DOHH2 (cell line): ENCODE measurements around the gene PSMD8.

Experiments
- EZH2phosphoT487 ChIP-seq: fragments of 200-600 bp; sonication (generic); IDR thresholded peaks from 2 replicates; pipeline ENCODE4 v1.6.1; 2017; ENCODE audit warnings: borderline replicate concordance, mild to moderate bottlenecking, antibody characterized with exemption, low read length, moderate library complexity, mixed read lengths
- TF ChIP-seq, protein P1 (sequence below): fragments of 200-600 bp; sonication (generic); IDR thresholded peaks from one replicate; pipeline ENCODE4 v1.5.1; 2014; ENCODE audit warnings: antibody characterized with exemption, mild to moderate bottlenecking, low read depth, low read length; ENCODE audit not compliant: poor library complexity, severe bottlenecking

GRCh38 chr19:38335949-38336637 lies 38.3 kb upstream of the PSMD8 start:
- TF ChIP-seq, protein P1, sequence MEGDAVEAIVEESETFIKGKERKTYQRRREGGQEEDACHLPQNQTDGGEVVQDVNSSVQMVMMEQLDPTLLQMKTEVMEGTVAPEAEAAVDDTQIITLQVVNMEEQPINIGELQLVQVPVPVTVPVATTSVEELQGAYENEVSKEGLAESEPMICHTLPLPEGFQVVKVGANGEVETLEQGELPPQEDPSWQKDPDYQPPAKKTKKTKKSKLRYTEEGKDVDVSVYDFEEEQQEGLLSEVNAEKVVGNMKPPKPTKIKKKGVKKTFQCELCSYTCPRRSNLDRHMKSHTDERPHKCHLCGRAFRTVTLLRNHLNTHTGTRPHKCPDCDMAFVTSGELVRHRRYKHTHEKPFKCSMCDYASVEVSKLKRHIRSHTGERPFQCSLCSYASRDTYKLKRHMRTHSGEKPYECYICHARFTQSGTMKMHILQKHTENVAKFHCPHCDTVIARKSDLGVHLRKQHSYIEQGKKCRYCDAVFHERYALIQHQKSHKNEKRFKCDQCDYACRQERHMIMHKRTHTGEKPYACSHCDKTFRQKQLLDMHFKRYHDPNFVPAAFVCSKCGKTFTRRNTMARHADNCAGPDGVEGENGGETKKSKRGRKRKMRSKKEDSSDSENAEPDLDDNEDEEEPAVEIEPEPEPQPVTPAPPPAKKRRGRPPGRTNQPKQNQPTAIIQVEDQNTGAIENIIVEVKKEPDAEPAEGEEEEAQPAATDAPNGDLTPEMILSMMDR = no peak
- TF ChIP-seq EZH2phosphoT487 = no peak
